ENCODE measurements around the gene ABLIM1. TPM values are rescaled to one million over a fixed set of nuclear protein-coding genes. Genes with fewer than 3 reads are reported as not detected.

Gene ABLIM1
- total RNA-seq, 1 experiment from 2014 or later: 79.3 TPM

DNA sequence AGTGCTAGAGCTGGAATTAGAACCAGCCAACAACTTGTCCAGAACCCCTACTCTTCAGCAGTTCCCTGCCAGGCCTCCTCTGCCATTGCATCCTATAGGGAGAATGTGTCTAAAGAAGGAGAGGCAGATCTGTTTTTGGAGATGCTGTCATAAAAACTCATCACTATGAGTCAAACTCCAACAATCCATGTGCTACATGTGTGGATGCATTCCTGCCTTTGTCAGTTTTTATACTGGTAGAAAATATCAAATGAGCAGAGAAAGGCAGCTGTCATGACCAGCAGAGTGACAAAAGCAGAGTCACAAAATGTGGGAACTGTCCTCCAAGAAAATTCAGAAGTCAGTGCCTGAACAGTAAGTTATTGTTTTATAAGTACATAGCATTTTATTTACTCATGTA is 93.0 kb downstream of the ABLIM1 start:
- H3K4me3 Mint-ChIP-seq (ENCODE audit: unreplicated experiment): no peak overlapping the region
- no TSS peak for BruUV-seq (replicated peaks)
- Histone ChIP-seq H3K4me1 (no peaks in the 10 kb centered on the region), H3K9me3 (no peaks in the 10 kb centered on the region), H3K4me3 (ENCODE audit: low read depth, low read length) (no peak overlapping the region), H3K36me3 (ENCODE audit: control insufficient read depth, insufficient read depth, low read length) (no peaks in the 10 kb centered on the region), H3K27me3 (replicated peaks; ENCODE audit: control insufficient read depth, insufficient read depth, low read length) (no peaks in the 10 kb centered on the region)
- CTCF ChIA-PET: no interaction called here
- H3K27ac Mint-ChIP-seq (ENCODE audit: unreplicated experiment): no peak overlapping the region
- POLR2A ChIA-PET: no interaction called here
- H3K27me3 Mint-ChIP-seq (ENCODE audit: insufficient read depth, unreplicated experiment): no peaks in the 10 kb centered on the region
- intact Hi-C loops (cut with micrococcal nuclease; ENCODE audit: unreplicated experiment): no loop called here
- H3K36me3 Mint-ChIP-seq (ENCODE audit: insufficient read depth, unreplicated experiment): peaks cover 15% of the 10 kb centered on the region
- TF ChIP-seq, protein P1, sequence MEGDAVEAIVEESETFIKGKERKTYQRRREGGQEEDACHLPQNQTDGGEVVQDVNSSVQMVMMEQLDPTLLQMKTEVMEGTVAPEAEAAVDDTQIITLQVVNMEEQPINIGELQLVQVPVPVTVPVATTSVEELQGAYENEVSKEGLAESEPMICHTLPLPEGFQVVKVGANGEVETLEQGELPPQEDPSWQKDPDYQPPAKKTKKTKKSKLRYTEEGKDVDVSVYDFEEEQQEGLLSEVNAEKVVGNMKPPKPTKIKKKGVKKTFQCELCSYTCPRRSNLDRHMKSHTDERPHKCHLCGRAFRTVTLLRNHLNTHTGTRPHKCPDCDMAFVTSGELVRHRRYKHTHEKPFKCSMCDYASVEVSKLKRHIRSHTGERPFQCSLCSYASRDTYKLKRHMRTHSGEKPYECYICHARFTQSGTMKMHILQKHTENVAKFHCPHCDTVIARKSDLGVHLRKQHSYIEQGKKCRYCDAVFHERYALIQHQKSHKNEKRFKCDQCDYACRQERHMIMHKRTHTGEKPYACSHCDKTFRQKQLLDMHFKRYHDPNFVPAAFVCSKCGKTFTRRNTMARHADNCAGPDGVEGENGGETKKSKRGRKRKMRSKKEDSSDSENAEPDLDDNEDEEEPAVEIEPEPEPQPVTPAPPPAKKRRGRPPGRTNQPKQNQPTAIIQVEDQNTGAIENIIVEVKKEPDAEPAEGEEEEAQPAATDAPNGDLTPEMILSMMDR (IDR thresholded peaks at IDR 0.05; ENCODE audit: insufficient read depth in 1 of 2, low read depth in 1 of 2, low read length in 1 of 2, severe bottlenecking in 1 of 2, unreplicated experiment in 1 of 2): no peak
- DNase-seq: no peak
- H3K9me3 Mint-ChIP-seq (ENCODE audit: unreplicated experiment): no peaks in the 10 kb centered on the region
- H3K4me1 Mint-ChIP-seq (ENCODE audit: low read depth, unreplicated experiment): no peaks in the 10 kb centered on the region

DNA sequence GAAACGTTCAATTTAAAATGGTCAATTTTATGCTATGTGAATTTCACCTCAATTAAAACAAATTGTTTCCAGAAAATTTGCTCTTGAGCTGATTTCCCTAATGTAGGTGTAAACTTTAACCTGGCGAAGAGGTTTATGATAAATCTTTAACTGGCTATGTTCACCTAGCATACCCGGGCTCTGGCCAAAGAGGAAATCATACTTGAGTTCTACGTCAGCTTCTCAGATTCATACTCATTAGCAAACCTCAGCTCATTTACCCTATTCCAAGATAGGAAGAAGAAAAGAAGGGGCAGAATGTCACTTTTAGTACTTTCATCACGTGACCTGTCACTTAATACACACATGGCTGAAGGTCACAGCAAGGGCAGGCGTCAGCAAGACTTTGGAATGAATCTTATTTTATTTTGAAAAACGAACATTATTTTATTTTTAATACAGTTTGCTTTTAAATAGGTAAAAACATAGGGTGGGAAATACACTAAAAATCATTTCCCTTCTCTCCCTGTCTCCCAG is 97.0 kb downstream of the ABLIM1 start:
- Histone ChIP-seq H3K4me1 (no peaks in the 10 kb centered on the region), H3K4me3 (ENCODE audit: low read depth, low read length) (no peak overlapping the region), H3K27me3 (replicated peaks; ENCODE audit: control insufficient read depth, insufficient read depth, low read length) (no peaks in the 10 kb centered on the region), H3K36me3 (ENCODE audit: control insufficient read depth, insufficient read depth, low read length) (no peaks in the 10 kb centered on the region), H3K9me3 (peaks cover 10% of the 10 kb centered on the region)
- Mint-ChIP-seq H3K27me3 (ENCODE audit: insufficient read depth, unreplicated experiment) (no peaks in the 10 kb centered on the region), H3K4me1 (ENCODE audit: low read depth, unreplicated experiment) (no peaks in the 10 kb centered on the region), H3K4me3 (ENCODE audit: unreplicated experiment) (no peak overlapping the region), H3K36me3 (ENCODE audit: insufficient read depth, unreplicated experiment) (peaks cover 14% of the 10 kb centered on the region), H3K9me3 (ENCODE audit: unreplicated experiment) (peaks cover 11% of the 10 kb centered on the region), H3K27ac (ENCODE audit: unreplicated experiment) (no peak overlapping the region)
- intact Hi-C loops (cut with micrococcal nuclease; ENCODE audit: unreplicated experiment): no loop called here
- TF ChIP-seq, protein P1 (IDR thresholded peaks at IDR 0.05; ENCODE audit: insufficient read depth in 1 of 2, low read depth in 1 of 2, low read length in 1 of 2, severe bottlenecking in 1 of 2, unreplicated experiment in 1 of 2): no peak
- CTCF ChIA-PET: no interaction called here
- no TSS peak for BruUV-seq (replicated peaks)
- POLR2A ChIA-PET: no interaction called here
- no peak for DNase-seq

DNA sequence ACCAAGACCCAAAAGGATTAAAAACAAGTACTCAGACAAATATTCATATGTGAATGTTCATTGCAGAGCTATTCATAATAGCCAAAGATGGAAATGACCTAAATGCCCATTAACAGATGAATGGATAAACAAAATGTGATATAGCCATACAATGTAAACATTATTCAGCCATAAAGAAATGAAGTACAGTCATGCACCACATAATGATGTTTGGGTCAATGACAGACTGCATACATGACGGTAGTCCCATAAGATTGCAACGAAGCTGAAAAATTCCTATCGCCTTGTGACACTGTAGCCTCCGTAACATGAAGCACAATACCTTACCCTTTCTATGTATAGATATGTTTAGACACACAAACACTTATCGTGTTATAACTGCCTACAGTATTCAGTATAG is 97.9 kb downstream of the ABLIM1 start:
- Mint-ChIP-seq H3K4me1 (ENCODE audit: low read depth, unreplicated experiment) (no peaks in the 10 kb centered on the region), H3K9me3 (ENCODE audit: unreplicated experiment) (peaks cover 11% of the 10 kb centered on the region), H3K4me3 (ENCODE audit: unreplicated experiment) (no peak overlapping the region), H3K27me3 (ENCODE audit: insufficient read depth, unreplicated experiment) (no peaks in the 10 kb centered on the region), H3K27ac (ENCODE audit: unreplicated experiment) (no peak overlapping the region), H3K36me3 (ENCODE audit: insufficient read depth, unreplicated experiment) (peaks cover 14% of the 10 kb centered on the region)
- ChIA-PET POLR2A (no interaction called here), CTCF (no interaction called here)
- no TSS peak for BruUV-seq (replicated peaks)
- no peaks in the 10 kb centered on the region for H3K36me3 ChIP-seq (ENCODE audit: control insufficient read depth, insufficient read depth, low read length)
- DNase-seq: no peak
- no peaks in the 10 kb centered on the region for H3K27me3 ChIP-seq (replicated peaks; ENCODE audit: control insufficient read depth, insufficient read depth, low read length)
- peaks cover 10% of the 10 kb centered on the region for H3K9me3 ChIP-seq
- no peaks in the 10 kb centered on the region for H3K4me1 ChIP-seq
- H3K4me3 ChIP-seq (ENCODE audit: low read depth, low read length): no peak overlapping the region
- intact Hi-C loops (cut with micrococcal nuclease; ENCODE audit: unreplicated experiment): no loop called here
- TF ChIP-seq, protein P1 (IDR thresholded peaks at IDR 0.05; ENCODE audit: insufficient read depth in 1 of 2, low read depth in 1 of 2, low read length in 1 of 2, severe bottlenecking in 1 of 2, unreplicated experiment in 1 of 2): no peak
